ENCODE measurements around the gene SREBF1. TPM values are rescaled to one million over a fixed set of nuclear protein-coding genes. Genes with fewer than 3 reads are reported as not detected.

The SREBF1 gene
- total RNA-seq, 2 experiments from 2014 or later = 103 to 116 TPM

- ATAC-seq (no peak), DNase-seq (no peak)
- POLR2A ChIA-PET = interaction anchor here (1.2 kb wide), 1 partner anchor 19 kb away, joined by 4 read pairs; no protein-coding TSS in a partner anchor
- TF ChIP-seq CTCF (IDR thresholded peaks at IDR 0.05) = no peak
- Mint-ChIP-seq H3K36me3 (ENCODE audit: low read depth) (no peaks in the 10 kb centered on the region), H3K4me1 (ENCODE audit: low read depth) (no peaks in the 10 kb centered on the region), H3K9me3 (no peaks in the 10 kb centered on the region), H3K27me3 (no peaks in the 10 kb centered on the region), H3K4me3 (no peak overlapping the region), H3K27ac (no peak overlapping the region)
- intact Hi-C loops (cut with micrococcal nuclease) = no loop called here
- CTCF ChIA-PET = interaction anchor here (1.0 to 2.6 kb wide), 3 partner anchors 9 to 57 kb away, joined by 3 to 12 read pairs (median 3); no protein-coding TSS in a partner anchor
These were observed 32.1 kb upstream of the SREBF1 start for GRCh38 chr17:17868641-17869522.

- TF ChIP-seq CTCF (IDR thresholded peaks at IDR 0.05) = no peak
- POLR2A ChIA-PET = interaction anchor here (0.9 to 1.2 kb wide), 2 partner anchors 31 to 40 kb away, joined by 3 read pairs; no protein-coding TSS in a partner anchor
- intact Hi-C loops (cut with micrococcal nuclease) = no loop called here
These were observed 30.1 kb upstream of the SREBF1 start for GRCh38 chr17:17866897-17867296.

GRCh38 chr17:17866425-17866824 is 29.6 kb upstream of the SREBF1 start:
- H3K27ac Mint-ChIP-seq = no peak overlapping the region
- DNase-seq (no peak), ATAC-seq (no peak)
- no peaks in the 10 kb centered on the region for H3K27me3 Mint-ChIP-seq
- ChIA-PET POLR2A (interaction anchor here (0.9 to 1.2 kb wide), 2 partner anchors 30 to 39 kb away, joined by 3 read pairs; no protein-coding TSS in a partner anchor), CTCF (interaction anchor here (0.7 to 2.3 kb wide), 2 partner anchors 11 to 54 kb away, joined by 3 to 9 read pairs; no protein-coding TSS in a partner anchor)
- intact Hi-C loops (cut with micrococcal nuclease) = no loop called here
- no peaks in the 10 kb centered on the region for H3K36me3 Mint-ChIP-seq (ENCODE audit: low read depth)
- H3K9me3 Mint-ChIP-seq = no peaks in the 10 kb centered on the region
- no peak overlapping the region for H3K4me3 Mint-ChIP-seq
- TF ChIP-seq CTCF (IDR thresholded peaks at IDR 0.05) = no peak
- H3K4me1 Mint-ChIP-seq (ENCODE audit: low read depth) = peaks cover 12% of the 10 kb centered on the region

More at GRCh38 chr17:17866897-17867296, 30.1 kb upstream of the SREBF1 start:
- H3K27ac Mint-ChIP-seq = no peak overlapping the region
- CTCF ChIA-PET = interaction anchor here (0.7 to 2.3 kb wide), 2 partner anchors 11 to 55 kb away, joined by 3 to 9 read pairs; no protein-coding TSS in a partner anchor
- H3K9me3 Mint-ChIP-seq = no peaks in the 10 kb centered on the region
- ATAC-seq = no peak
- no peak overlapping the region for H3K4me3 Mint-ChIP-seq
- peaks cover 12% of the 10 kb centered on the region for H3K4me1 Mint-ChIP-seq (ENCODE audit: low read depth)
- H3K36me3 Mint-ChIP-seq (ENCODE audit: low read depth) = no peaks in the 10 kb centered on the region
- H3K27me3 Mint-ChIP-seq = no peaks in the 10 kb centered on the region
- no peak for DNase-seq

GRCh38 chr17:17865035-17865434 is 28.2 kb upstream of the SREBF1 start:
- Mint-ChIP-seq H3K4me3 (no peak overlapping the region), H3K4me1 (ENCODE audit: low read depth) (peaks cover 13% of the 10 kb centered on the region), H3K27me3 (no peaks in the 10 kb centered on the region), H3K9me3 (no peaks in the 10 kb centered on the region), H3K36me3 (ENCODE audit: low read depth) (no peaks in the 10 kb centered on the region), H3K27ac (no peak overlapping the region)
- CTCF ChIA-PET = interaction anchor here (6.6 kb wide), 1 partner anchor 54 kb away, joined by 104 read pairs; no protein-coding TSS in a partner anchor
- intact Hi-C loops (cut with micrococcal nuclease) = no loop called here
- ATAC-seq (no peak), DNase-seq (no peak)
- POLR2A ChIA-PET = no interaction called here
- TF ChIP-seq CTCF (IDR thresholded peaks at IDR 0.05) = no peak

GRCh38 chr17:17860766-17861107 is 24.0 kb upstream of the SREBF1 start:
- ChIA-PET POLR2A (interaction anchor here (1.5 to 3.2 kb wide), 4 partner anchors 11 to 51 kb away, joined by 5 to 15 read pairs (median 8); no protein-coding TSS in a partner anchor), CTCF (interaction anchor here (0.6 to 6.6 kb wide), 21 partner anchors 10 to 182 kb away, joined by 3 to 104 read pairs (median 3); no protein-coding TSS in a partner anchor)
- H3K4me1 Mint-ChIP-seq (ENCODE audit: low read depth) = peaks cover 24% of the 10 kb centered on the region
- H3K36me3 Mint-ChIP-seq (ENCODE audit: low read depth) = no peaks in the 10 kb centered on the region
- no peak for TF ChIP-seq CTCF (IDR thresholded peaks at IDR 0.05)
- intact Hi-C loops (cut with micrococcal nuclease) = no loop called here
- no peak for ATAC-seq
- no peak overlapping the region for H3K4me3 Mint-ChIP-seq
- H3K27me3 Mint-ChIP-seq = no peaks in the 10 kb centered on the region
- H3K9me3 Mint-ChIP-seq = no peaks in the 10 kb centered on the region
- H3K27ac Mint-ChIP-seq = no peak overlapping the region
- no peak for DNase-seq
